GM19238 (cell line): Measurements from ENCODE around the gene PDE8B.

Source experiments
- DNase-seq: peaks from one replicate; pipeline ENCODE4 v3.0.0; 2011; ENCODE audit warnings: low spot score; ENCODE audit not compliant: insufficient read length

The PDE8B gene

DNA sequence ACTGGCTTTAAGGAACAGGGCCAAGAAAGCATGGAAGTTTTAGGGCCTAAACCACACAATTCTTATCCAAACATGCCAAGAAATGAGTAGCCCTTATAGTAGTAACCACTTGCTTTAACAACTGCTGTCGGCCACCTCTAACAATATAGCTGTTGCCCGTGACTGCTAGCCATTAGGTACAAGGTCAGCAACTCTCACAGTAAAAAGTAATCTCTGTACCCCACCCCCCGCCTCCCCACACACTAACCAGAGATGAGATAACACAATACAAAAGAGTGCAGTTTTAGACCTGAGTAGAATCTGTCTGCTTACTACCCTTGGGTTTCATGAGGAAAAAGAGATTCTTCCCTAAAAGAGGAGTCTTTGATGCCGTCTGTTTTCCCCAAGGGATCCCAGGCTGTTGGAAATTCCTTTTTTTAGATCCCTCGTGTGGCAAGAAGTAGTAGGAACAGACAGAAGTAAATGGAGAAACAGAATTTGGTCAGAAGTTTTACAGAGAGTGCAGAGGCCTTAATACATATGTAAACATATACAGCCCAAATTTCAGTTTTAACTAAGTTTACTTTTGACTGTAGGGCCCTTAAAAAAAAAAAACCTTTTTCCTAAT, 187.3 kb downstream of the PDE8B start:
- no peak for DNase-seq

- no peak for DNase-seq
These were observed 188.0 kb downstream of the PDE8B start for GRCh38 chr5:77398458-77398857.

DNA sequence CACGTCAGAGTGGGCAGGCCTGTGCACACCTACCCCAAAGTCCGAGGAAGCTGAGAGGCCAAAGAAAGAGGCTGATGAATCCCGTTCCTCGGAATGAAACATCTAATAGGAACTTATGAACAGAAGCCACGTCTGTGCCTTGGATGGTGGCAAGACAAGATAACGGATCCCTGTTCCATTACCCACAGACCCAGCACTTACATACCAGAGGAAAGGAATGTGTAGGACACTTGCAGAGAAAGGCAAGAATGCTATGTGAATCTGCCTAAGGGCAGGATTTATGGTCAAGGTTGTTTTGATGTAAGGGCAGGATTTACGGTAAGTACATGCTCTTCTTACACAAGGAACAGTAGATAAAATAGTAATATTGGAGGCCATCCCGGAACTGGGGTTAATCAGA, 188.4 kb downstream of the PDE8B start:
- no peak for DNase-seq

DNA sequence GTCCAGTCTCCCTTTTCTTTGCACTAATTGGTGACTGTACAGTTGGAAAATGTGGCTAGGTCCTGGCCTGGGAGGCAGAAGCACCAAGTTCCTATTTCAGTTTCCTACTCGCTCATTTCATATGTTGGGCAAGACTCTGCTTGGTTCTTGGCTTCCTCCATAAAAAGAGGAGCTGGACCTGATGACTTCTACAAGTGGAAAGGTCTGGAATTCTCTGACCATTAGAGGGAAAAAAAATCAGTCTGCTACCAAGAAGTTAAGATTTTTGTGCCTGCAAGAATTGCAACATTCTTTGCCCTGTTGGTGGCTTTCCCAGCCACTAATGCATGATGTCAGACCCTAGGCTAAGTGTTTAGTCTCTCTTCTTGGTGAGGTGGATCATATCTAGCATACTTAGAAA, 190.2 kb downstream of the PDE8B start:
- no peak for DNase-seq

- DNase-seq, result no peak
These were observed 192.3 kb downstream of the PDE8B start for GRCh38 chr5:77402796-77403195.

GRCh38 chr5:77407152-77407551, 196.7 kb downstream of the PDE8B start:
- DNase-seq, result no peak

GRCh38 chr5:77409870-77410621, 199.6 kb downstream of the PDE8B start:
- no peak for DNase-seq

DNA sequence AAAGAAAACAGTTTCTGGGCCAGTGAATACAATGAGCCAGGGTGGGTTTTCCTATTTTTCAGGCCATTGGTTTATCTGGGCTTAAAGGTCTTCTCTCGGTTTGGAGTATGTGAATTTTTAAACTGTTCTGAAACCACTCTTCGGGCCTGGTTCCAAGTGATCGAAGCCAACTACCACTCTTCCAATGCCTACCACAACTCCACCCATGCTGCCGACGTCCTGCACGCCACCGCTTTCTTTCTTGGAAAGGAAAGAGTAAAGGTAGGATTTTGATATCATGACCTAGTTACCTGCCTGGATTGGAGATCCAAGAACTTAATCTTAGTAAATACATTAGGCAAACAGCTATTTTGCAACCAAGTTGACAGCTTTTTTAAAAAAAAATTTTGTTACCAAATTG, 202.6 kb downstream of the PDE8B start:
- DNase-seq, result no peak

DNA sequence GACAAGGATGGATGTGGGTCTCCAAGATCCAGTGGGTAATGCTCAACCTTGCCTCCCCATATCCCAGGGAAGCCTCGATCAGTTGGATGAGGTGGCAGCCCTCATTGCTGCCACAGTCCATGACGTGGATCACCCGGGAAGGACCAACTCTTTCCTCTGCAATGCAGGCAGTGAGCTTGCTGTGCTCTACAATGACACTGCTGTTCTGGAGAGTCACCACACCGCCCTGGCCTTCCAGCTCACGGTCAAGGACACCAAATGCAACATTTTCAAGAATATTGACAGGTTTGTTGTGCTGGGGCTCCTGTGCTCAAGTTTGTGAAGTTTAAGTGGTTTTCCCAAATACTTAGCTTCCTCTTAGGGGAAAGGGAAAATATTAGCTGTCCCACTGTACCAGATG, 207.7 kb downstream of the PDE8B start:
- DNase-seq, result no peak

DNA sequence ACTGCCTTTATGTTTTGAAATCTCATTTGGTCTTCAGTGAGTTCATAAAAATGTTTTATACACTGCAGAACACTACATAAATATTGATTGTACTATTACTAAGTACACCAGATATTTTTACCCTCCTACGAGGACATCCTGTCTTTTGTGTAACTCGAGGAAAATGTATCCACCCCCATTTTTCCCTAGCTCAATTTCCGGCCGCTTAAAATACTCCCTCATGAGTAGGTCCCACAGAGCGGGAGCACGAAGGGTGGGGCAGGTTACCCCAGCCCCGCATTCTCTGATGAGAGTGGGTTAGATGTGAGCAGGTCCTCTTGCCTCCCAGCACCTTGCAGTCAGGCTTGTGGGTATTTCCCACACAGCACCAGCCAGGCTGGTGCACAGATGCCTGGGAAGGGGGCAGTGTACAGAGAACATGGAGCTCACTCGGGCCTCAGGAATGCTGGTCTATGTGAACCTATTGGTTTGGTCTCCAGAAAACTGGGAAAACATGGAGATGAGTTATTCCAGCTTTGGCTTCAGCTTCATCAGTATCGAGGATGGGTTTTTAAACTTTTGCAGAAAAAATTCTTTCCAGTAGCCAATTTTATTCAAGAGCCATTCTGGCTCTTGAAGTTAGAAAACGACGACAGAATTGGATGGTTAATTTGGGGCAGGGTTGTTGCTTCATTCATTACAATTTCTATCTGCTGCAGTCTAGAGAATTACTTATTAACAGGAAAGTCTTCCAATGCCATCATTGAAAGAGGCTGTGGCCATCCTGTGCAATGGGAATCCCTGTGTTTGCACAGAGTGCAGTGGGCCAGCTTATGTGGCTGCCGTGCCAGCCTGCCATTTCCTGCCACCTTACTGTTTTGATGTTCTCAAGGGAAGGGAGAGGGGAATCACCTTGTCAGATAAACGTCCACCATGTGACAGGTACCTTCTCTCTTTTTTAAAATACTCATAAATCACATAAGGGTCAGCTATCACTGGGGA, 208.4 kb downstream of the PDE8B start:
- no peak for DNase-seq

GRCh38 chr5:77419644-77420582, 209.4 kb downstream of the PDE8B start:
- DNase-seq, result no peak

DNA sequence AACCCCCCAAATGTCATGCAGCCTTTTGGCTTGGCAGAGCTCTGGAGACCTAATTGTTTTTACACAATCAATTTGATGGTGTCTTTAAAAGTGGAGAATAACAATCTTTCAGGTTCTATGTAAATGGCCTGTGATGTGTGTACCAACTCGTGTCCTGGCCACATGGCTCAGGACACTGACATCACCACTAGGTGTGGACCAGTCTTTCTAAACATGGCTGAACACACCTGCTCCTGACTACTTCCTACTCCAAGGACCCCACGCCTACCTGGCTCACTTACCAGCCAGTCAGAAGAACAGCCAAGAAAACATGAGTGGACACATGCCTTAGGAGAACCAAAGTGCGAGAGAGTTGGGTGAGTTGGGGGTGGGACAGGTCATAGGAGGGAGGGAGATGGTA, 210.5 kb downstream of the PDE8B start:
- DNase-seq, result no peak

- no peak for DNase-seq
These were observed 212.7 kb downstream of the PDE8B start for GRCh38 chr5:77423022-77423750.

DNA sequence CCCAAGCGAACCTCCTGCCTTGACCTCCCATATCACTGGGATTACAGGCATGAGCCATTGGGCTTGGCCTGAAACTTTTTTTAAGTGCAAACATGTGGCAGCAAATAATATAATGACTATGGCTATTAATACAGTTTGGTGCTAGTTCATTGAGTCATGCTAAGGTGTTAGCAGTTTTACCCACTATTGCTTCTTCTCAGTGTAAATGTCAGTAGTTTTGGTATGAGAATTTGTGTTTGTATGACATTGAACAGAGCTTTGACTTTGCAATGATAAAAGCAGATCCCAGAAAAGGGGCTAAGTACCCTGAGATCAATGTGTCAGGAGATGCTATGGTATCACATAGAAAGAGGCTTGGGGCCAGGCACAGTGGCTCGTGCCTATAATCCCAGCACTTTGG, 214.4 kb downstream of the PDE8B start:
- no peak for DNase-seq

- DNase-seq, result no peak
These were observed 214.9 kb downstream of the PDE8B start for GRCh38 chr5:77425420-77425819.

GRCh38 chr5:77425998-77426659, 215.6 kb downstream of the PDE8B start:
- no peak for DNase-seq

GRCh38 chr5:77426670-77427069, 216.2 kb downstream of the PDE8B start:
- no peak for DNase-seq

DNA sequence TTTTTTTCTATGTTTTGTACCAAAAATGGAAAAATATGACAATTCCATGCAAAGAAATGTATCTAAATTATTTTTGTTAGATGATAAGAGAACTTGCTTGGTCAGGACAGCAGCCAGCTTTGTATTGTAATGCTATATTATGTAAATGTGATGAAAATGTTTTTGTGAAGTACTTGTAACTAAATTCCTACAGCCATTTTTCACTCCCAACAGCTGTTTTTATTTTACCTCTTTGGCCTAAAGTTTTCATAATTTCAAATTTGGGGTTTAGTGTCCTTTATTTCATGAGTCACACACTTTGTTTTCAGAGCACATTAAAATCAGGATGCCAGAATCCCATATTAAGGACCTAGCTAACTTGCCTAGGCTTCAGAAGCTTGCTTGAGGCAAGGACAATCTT, 217.5 kb downstream of the PDE8B start:
- no peak for DNase-seq

GRCh38 chr5:77428526-77428925, 218.0 kb downstream of the PDE8B start:
- no peak for DNase-seq

DNA sequence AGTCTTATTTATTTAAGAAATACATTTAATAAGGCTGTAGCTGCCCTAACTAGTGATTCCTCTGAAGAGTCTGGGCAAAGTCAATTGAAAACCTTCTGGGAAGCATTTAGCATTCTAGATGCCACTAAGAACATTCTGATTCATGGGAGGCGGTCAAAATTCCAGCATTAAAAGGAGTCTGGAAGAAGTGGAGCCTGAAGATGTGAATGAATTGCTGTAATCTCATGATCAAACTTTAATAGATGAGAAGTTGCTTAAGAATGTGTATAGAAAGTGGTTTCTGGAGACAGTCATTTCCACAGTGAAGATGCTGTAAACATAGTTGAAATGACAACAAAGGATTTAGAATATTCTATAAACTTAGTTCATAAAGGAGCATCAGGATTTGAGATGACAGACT, 220.2 kb downstream of the PDE8B start:
- no peak for DNase-seq
